GM21786 (cell line): ENCODE measurements around the gene CECR2.
"Not testable (repeated sequence)": the region's sequence is repeated elsewhere in the genome, so short reads cannot be mapped to it uniquely, and the experiment has no call there.

Experiments
- ATAC-seq: cut with Tn5 transposase; IDR thresholded peaks from one replicate; pipeline ENCODE4 v1.9.1; 2021; ENCODE audit not compliant: unreplicated experiment

The CECR2 gene

DNA sequence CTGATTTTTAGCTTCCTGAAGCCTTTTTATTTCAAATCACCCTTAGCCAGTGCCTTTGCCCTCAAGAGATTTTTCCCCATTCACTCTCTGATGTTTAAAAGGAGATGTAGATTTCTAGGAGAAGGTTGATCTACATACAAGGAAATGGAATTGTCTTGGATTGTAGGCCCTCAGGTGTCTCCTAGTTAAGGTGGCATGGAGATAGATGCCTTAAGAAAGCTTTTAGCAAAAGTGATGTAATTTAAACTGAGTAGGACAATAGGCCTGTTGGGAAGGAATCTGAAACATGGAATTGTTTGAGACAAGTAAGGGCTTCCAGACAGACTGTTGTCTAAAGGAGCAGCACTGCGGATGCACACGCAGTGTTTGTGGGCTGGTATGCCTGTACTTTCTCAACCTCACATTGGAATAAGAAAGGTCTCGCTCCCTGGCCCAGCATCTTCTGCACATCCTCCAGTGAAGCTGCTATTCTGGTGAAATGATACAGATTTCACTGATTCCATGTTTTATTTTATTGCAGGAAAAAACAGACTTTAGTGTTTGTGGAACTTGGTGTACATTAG is 124.2 kb downstream of the CECR2 start:
- no peak for ATAC-seq

DNA sequence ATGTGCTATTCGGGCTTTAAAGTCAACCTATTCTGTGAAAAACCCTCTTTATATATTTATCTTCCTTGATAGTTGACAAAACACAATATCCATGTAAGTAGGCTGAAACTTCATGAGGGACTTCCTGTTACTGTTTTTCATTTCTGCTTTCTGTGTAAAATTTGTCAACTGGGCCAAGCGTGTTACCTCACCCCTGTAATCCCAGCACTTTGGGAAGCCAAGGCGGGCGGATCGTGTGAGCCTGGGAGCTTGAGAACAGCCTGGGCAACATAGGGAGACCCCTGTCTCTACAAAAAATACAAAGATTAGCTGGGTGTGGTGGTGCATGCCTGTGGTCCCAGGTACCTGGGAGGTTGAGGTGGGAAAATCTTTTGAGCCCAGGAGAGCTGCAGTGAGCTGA is 127.6 kb downstream of the CECR2 start:
- ATAC-seq, result no peak

DNA sequence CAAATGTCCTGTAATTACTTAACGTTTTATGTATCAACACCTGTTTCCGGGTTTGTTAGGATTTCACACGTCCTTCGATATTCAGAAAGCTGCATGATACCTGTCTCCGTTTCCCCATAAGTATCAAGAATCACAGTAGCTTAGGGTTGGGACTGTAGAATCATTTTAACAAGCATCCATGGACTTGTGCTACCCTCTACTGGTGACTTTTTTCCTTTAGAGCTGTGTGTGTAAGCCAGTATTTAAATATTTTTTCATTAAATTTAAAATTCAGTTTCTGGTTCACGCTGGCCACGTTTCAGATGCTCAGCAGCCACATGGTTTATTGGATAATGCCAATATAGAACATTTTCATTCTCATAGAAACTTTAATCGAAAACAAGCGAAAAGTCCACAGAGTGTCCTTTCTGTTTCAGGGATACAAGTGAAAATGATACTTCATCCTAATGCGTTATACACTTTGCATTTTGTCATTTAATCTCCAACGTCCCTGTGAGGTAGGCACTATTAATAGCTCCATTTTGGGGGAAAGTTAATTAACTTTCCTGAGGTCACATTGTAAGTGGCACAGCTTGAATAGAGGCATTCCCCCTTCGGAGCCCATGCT is 132.5 kb downstream of the CECR2 start:
- ATAC-seq, result no peak

DNA sequence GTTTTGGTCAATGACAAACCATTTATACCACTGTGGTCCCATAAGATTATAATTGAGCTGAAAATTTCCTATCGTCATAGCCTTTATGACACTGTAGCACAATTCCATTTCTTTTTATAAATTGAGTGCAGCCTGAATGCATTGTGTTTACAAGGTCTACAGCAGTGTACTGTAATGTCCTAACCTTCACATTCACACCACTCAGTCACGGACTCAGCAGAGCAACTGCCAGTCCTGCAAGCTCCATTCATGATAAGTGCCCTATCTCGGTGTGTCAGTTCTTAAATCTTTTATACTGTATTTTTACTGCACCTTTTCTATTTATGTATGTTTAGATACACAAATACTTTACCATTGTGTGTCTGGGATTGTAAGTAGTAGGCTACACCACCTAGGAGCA is 138.8 kb downstream of the CECR2 start:
- ATAC-seq, result no peak

DNA sequence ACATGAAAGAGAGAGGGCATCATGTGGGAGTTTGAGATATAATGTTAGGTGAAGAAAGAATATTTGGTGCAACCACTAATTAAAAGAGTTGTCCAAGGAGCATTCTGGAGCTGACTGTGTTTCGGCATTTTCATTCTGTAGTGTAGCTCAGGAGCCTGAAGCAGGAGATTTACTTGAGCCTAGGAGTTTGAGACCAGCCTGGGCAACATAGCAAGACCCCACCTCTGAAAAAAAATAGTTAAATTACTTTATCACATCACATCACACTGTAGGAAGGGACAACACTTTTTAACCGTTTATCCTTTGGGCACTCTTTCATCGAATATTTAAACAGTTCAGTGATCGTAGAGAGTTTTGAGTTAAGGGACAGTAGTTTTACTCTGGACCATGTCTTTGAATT is 143.7 kb downstream of the CECR2 start:
- ATAC-seq, result no peak

DNA sequence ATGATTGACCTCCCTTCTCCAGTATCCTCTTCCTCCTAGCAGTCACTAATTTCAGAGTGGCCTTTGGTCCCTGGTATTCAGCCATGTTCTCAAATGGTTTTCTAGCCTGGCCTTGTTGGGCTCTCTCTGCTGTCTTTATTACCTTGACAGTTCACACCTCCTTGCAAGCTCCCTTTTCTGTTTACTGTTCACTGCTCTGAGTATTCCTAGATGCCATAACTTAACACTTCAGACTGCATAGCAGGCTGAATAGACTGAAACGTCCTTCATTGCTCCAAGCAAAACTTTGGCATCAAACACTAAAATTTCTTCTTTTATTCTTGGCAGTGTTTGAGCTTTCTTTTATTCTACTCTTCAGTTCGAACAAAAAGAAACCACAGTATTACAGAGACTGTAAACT is 144.4 kb downstream of the CECR2 start:
- no peak for ATAC-seq

DNA sequence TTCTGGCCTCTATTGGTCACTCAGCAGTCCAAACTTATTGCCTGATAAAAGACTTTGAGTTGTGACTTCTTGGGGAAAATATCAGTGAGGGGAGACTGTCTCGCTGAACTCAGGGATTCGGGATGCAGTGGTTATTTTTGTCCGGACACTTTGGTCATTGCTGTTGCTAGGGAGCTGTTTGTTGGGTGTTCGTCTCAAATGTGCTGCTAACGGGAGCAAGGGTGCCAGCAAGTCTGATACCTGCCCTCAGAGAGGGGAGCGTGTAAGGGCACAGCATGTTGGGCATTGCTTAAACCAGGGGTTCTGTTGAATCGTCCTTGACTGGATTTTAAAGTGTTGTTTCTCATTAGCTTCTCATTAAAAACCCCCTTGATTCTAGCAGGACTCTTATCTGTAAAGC is 144.8 kb downstream of the CECR2 start:
- no peak for ATAC-seq

DNA sequence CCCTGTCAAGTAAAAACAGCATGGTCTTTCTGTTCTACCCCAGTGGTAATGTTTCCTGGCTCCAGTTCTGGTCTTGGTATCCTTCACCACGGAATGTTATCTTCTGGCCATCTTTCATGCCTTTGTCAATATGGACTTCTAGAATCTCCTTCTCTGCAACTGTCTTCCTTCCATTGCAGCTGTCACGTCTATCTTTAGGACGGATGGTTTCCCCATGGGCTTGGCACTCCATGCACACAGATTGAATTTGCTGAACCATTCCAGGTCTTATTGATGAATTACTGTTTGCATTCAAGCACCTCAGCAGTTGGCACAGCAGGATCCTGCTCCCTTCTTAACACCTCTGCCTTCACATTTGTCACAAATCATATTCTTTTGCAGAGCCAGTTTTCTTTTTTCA is 149.1 kb downstream of the CECR2 start:
- no peak for ATAC-seq

DNA sequence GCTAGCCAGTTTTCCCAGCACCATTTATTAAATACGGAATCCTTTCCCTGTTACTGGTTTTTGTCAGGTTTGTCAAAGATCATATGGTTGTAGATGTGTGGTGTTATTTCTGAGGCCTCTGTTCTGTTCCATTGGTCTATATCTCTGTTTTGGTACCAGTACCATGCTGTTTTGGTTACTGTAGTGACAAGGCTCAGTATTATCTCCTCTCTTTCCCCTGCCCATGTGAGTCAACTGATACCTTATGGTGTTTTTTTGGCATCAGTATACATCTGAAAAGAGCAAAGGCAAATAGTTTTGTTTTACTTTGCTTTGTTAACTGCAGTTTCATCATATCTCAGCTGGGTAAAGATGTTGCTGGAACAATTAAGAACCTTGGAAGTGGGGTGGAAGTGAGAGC is 152.7 kb downstream of the CECR2 start:
- ATAC-seq, result not testable (repeated sequence)

DNA sequence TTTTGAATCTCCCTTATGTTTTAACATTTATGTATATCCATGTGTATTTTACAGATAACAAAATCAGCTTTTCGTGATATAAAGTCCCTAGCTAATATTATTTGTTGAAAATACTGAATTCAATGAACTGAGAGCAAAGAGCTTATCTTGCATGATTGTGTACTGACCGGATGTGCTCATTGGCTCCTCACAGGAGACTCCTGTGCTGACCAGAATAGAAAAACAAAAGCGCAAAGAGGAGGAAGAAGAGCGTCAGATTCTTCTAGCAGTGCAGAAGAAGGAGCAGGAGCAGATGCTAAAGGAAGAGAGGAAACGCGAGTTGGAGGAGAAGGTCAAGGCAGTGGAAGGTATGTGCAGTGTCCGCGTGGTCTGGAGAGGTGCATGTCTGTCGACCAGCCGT is 154.7 kb downstream of the CECR2 start:
- no peak for ATAC-seq

DNA sequence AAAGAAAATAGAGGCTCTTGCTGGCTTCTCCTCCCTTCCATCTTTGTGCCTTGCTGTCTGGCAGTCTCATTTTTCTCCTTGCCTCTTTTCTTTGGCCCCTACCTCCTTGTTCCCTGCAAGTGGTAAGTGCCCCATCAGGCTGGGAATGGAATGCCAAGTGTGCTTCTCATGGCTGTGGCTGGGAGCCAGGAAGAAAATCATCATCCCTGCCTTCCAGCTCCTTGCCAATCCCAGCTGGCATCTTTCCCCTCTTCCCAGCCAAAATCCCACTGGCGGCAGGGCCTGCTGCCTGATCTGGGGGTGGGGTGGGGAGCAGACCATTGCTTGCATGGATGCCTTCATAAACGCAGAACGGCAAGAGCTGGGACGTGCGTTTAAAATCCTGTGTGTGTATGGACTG is 167.0 kb downstream of the CECR2 start:
- no peak for ATAC-seq

DNA sequence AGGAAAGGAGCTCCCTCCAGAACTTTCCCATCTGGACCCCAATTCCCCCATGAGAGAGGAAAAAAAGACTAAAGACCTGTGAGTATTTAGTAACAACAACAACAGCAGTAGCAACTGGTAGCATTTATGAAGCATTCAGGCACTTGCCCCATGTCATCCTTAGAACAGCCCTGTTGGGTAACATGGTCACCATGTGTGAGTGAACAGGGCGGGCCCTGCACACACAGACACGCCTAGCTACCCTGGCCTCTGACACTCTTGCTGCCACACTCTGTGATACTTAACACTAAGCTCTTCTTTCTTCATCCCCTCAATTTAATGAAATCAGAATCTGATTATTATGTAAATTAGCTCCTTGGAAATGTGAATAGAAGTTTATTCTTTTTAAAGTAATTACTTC is 167.9 kb downstream of the CECR2 start:
- ATAC-seq, result no peak

DNA sequence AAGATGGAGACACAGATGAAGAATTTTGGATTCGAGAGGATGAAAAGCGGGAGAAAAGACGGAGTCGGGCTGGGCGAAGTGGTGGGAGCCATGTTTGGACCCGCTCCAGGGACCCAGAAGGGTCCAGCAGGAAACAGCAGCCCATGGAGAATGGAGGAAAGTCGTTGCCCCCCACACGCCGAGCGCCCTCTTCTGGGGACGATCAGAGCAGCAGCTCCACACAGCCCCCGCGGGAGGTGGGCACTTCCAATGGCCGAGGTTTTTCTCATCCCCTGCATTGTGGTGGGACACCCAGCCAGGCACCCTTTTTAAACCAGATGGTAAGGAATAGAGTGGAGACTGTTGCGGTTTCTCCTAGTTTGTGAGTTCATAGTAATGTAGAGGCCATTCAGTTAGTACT is 171.2 kb downstream of the CECR2 start:
- no peak for ATAC-seq

DNA sequence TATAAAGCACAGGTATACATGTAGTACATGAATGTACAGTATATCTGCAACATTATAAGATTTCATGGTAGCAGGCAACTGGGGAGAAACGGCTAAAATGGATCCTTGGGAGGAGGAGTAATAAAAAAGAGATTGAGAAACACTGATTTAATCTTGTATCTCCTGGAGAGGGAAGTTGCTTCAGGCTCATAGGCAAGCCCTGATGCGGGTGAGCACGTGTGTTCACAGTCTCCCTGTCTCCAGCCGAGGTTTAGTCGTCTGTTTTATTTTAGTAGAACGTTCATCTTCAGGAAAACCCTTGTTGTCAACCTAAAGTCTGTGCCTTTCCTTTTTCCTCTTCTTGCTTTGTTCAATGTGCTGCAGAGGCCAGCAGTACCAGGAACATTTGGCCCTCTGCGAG is 172.2 kb downstream of the CECR2 start:
- ATAC-seq, result no peak

DNA sequence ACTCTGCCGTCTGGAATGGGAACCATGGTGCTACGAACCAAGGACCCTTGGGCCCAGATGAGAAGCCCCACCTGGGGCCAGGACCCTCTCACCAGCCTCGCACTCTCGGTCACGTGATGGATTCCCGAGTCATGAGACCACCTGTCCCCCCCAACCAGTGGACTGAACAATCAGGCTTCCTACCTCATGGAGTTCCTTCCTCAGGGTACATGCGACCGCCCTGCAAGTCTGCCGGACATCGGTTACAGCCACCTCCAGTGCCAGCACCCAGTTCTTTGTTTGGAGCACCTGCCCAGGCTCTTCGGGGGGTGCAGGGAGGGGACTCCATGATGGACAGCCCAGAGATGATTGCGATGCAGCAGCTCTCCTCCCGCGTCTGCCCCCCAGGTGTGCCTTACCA is 173.2 kb downstream of the CECR2 start:
- ATAC-seq, result no peak

DNA sequence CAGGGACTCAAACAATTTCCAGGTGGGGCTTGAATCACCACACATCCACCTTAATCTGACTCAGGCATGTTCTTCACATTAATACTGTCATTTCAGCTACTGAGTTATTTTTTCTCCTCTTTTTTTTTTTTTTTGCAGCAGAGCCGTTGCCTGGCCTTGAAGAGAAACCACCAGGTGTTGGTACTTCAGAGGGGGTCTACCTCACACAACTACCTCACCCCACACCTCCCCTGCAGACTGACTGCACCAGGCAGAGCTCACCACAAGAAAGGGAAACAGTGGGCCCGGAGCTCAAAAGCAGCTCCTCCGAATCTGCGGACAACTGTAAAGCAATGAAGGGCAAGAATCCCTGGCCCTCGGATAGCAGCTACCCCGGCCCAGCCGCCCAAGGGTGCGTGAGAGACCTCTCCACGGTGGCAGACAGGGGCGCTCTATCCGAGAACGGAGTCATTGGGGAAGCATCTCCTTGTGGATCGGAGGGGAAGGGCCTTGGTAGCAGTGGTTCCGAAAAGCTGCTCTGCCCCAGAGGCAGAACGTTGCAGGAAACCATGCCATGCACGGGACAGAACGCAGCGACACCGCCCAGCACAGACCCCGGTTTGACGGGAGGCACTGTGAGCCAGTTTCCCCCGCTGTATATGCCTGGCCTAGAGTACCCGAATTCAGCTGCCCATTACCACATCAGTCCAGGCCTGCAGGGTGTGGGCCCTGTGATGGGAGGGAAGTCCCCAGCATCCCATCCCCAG is 178.9 kb downstream of the CECR2 start:
- no peak for ATAC-seq

DNA sequence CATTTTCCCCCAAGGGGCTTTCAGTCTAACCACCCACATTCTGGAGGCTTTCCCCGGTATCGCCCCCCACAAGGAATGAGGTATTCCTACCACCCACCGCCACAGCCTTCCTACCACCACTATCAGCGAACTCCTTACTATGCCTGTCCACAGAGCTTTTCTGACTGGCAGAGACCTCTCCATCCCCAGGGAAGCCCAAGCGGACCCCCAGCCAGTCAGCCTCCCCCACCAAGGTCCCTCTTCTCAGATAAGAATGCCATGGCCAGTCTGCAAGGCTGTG is 179.4 kb downstream of the CECR2 start:
- no peak for ATAC-seq

DNA sequence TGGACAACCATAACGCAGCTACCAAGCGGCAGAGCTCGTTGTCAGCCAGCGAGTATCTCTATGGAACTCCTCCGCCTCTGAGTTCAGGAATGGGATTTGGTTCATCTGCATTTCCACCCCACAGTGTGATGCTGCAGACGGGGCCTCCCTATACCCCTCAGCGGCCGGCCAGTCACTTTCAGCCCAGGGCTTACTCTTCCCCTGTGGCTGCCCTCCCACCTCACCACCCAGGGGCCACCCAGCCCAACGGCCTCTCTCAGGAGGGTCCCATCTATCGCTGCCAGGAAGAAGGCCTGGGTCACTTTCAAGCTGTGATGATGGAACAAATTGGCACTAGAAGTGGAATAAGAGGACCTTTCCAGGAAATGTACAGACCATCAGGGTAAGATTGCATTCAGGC is 179.9 kb downstream of the CECR2 start:
- ATAC-seq, result no peak

DNA sequence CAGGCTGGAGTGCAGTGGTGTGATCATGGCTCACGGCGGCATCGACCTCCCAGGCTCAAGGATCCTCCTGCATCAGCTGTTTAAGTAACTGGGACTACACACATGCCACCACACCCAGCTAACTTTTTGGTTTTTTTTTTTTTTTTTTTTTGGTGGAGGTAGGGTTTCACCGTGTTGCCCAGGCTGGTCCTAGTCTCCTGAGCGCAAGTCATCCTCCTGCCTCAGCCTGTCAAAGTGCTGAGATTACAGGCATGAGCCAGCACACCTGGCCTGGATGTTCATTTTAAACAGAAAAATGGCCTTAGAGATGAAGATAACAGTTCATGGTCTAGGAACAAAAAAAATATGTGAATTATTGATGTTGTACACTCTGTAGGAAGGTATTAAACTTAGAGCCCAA is 180.4 kb downstream of the CECR2 start:
- no peak for ATAC-seq

DNA sequence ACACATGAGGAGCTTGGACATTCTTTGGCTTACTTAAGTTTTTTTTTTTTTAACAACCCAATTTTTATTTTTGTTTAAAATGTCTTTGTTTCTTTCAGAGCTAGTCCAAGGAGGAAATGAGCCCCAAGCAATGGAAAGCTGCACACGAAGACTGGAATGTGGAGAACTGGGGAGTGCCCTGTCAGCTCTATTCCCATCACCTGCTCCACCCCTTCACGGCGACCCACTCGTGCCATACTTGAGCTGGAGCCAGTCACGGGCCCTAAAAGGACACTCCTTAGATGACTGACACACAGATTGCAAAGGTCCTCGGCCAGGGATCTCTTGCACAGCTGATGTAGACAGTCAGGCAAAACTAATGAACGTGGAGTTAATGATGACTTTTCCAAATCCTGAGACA is 183.5 kb downstream of the CECR2 start:
- no peak for ATAC-seq

DNA sequence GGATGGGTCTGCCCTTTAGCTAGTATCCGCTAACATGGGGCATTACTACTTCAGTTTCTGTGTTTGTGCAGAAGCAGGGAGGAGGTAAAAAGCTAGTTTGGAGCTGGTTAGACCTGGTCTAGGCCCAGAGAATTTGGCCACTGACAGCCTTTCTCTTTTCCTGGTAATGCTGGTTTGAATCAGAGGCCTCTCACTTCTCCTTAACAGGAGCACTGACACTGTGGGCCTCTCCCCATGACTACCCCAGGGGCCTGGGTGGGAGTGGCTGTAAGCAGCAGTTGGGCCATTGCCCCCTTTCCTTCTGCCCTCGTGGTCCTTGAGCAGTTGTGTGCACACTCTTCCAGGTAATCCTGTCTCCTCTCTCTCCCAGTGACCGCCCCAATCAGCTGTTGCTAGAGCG is 185.6 kb downstream of the CECR2 start:
- no peak for ATAC-seq

DNA sequence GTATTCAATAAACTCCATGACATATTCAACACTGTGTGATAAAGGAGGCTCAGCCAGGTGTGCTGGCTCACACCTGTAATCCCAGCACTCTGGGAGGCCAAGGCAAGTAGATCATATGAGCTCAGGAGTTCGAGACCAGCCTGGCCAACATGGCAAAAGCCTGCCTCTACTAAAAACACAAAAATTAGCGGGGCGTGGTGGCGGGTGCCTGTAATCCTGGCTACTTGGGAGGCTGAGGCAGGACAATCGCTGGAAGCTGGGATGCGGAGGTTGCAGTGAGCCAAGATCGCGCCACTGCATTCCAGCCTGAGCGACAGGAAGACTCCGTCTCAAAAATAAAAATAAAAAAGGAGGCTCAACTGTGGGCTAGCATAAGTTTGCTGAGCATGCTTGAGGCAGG is 189.9 kb downstream of the CECR2 start:
- no peak for ATAC-seq
